PC-3 (cell line): ENCODE measurements around the gene CAMKK2. TPM values are rescaled to one million over a fixed set of nuclear protein-coding genes. Genes with fewer than 3 reads are reported as not detected.
"Not testable (repeated sequence)": the region's sequence is repeated elsewhere in the genome, so short reads cannot be mapped to it uniquely, and the experiment has no call there.

Experiments used
- ATAC-seq: fragments of 200-7000 bp; cut with Tn5 transposase; 2 replicates; pipeline ENCODE4 v1.9.1; 2020; ENCODE audit warnings: mild to moderate bottlenecking, moderate library complexity
- BruUV-seq: library from RNA; stranded (reverse); fragments of 400-500 nt; replicated peaks from 2 replicates; lab custom pipeline; 2021; lab: Mats Ljungman, UMichigan
- CTCF ChIA-PET: fragments of 300-600 bp; sonication (Branson Sonifier 250); formaldehyde crosslinking; loops from one replicate; lab custom pipeline; 2022; ENCODE audit warnings: antibody characterized with exemption; lab: Charles Lee
- POLR2A ChIA-PET: fragments of 300-600 bp; sonication (Branson Sonifier 250); formaldehyde crosslinking; loops from one replicate; lab custom pipeline; 2022; ENCODE audit warnings: antibody characterized with exemption; ENCODE audit not compliant: unreplicated experiment; lab: Charles Lee
- DNase-seq: peaks from one replicate; pipeline ENCODE4 v3.0.0-alpha.2; 2015
- H2AFZ ChIP-seq: fragments of 300-600 bp; sonication (generic); 2 replicates; pipeline ENCODE4 v1.6.0; 2016; ENCODE audit warnings: antibody characterized with exemption, low read length
- H3F3A ChIP-seq: fragments of 300-600 bp; sonication (generic); one replicate; pipeline ENCODE4 v1.6.0; 2017; ENCODE audit warnings: antibody characterized with exemption, low read length, control low read depth, mild to moderate bottlenecking; ENCODE audit not compliant: unreplicated experiment
- H3K27ac ChIP-seq: fragments of 300-600 bp; sonication (generic); 2 replicates; pipeline ENCODE4 v1.5.1; 2016; ENCODE audit warnings: mild to moderate bottlenecking, low read length
- H3K27me3 ChIP-seq: fragments of 300-600 bp; sonication (generic); 2 replicates; pipeline ENCODE4 v1.6.1; 2016; ENCODE audit warnings: low read length, mixed read lengths
- H3K36me3 ChIP-seq: fragments of 300-600 bp; sonication (generic); 2 replicates; pipeline ENCODE4 v1.6.1; 2016; ENCODE audit warnings: low read depth, mixed run types, low read length, mixed read lengths
- H3K4me1 ChIP-seq: fragments of 300-600 bp; sonication (generic); 2 replicates; pipeline ENCODE4 v1.5.1; 2016; ENCODE audit warnings: low read length; ENCODE audit not compliant: insufficient read depth
- H3K4me2 ChIP-seq: fragments of 300-600 bp; sonication (generic); 2 replicates; pipeline ENCODE4 v1.6.0; 2016; ENCODE audit warnings: low read length
- H3K4me3 ChIP-seq: fragments of 300-600 bp; sonication (generic); 2 replicates; pipeline ENCODE4 v1.5.1; 2016; ENCODE audit warnings: mild to moderate bottlenecking, low read length, mixed read lengths
- H3K79me2 ChIP-seq: fragments of 300-600 bp; sonication (generic); 2 replicates; pipeline ENCODE4 v1.6.1; 2017; ENCODE audit warnings: low read length, mixed read lengths
- H3K9ac ChIP-seq: fragments of 300-600 bp; sonication (generic); 2 replicates; pipeline ENCODE4 v1.6.0; 2016; ENCODE audit warnings: mild to moderate bottlenecking, low read length
- H3K9me2 ChIP-seq: fragments of 300-600 bp; sonication (generic); replicated peaks from 2 replicates; pipeline ENCODE4 v1.6.1; 2016; ENCODE audit warnings: mixed run types, low read length, mixed read lengths
- H3K9me3 ChIP-seq: fragments of 300-600 bp; sonication (generic); 2 replicates; pipeline ENCODE4 v1.6.1; 2016; ENCODE audit warnings: low read length, mixed read lengths
- H4K20me1 ChIP-seq: fragments of 300-600 bp; sonication (generic); 2 replicates; pipeline ENCODE4 v1.6.1; 2016; ENCODE audit warnings: low read length, mixed read lengths
- CTCF ChIP-seq: fragments of 300-600 bp; sonication (generic); conservative IDR thresholded peaks from 2 replicates; pipeline ENCODE4 v1.5.1; 2017; ENCODE audit warnings: antibody characterized with exemption, low read depth, mild to moderate bottlenecking, low read length
- EZH2 ChIP-seq: fragments of 300-600 bp; sonication (generic); IDR thresholded peaks from one replicate; pipeline ENCODE4 v1.6.1; 2017; ENCODE audit warnings: antibody characterized with exemption, mild to moderate bottlenecking, low read length; ENCODE audit not compliant: unreplicated experiment
- EZH2phosphoT487 ChIP-seq: fragments of 300-600 bp; sonication (generic); IDR thresholded peaks from 2 replicates; pipeline ENCODE4 v1.6.1; 2018; ENCODE audit warnings: mild to moderate bottlenecking, antibody characterized with exemption, low read length, borderline replicate concordance
- intact Hi-C: fragments of 100-400 bp; cut with micrococcal nuclease; formaldehyde crosslinking; loops from 2 replicates; pipeline ENCODE4 v1.9.0; 2023
- total RNA-seq: library from RNA; depleted of rRNA; stranded (reverse); fragments of >200 nt; gene quantifications from 2 replicates; pipeline ENCODE4 v1.2.3, GENCODE V29; 2014

CAMKK2 gene
- total RNA-seq, 1 experiment from 2014 or later = 26.5 TPM

- Histone ChIP-seq H3K36me3 (peaks cover 5% of the 10 kb centered on the region; the same call in 1 of the 2 replicates), H3K9me3 (no peaks in the 10 kb centered on the region), H3K4me1 (no peaks in the 10 kb centered on the region), H2AFZ (no peak overlapping the region), H4K20me1 (no peaks in the 10 kb centered on the region), H3K4me3 (no peak overlapping the region), H3K27ac (no peak overlapping the region), H3K79me2 (peaks cover 9% of the 10 kb centered on the region; the same call in 1 of the 2 replicates), H3K4me2 (no peak overlapping the region), H3K27me3 (no peaks in the 10 kb centered on the region), H3F3A (no peaks in the 10 kb centered on the region), H3K9me2 (no peaks in the 10 kb centered on the region), H3K9ac (no peak overlapping the region)
- TF ChIP-seq EZH2 (no peak), EZH2phosphoT487 (no peak), CTCF (no peak)
- intact Hi-C loops = no loop called here
- no TSS peak for BruUV-seq
- no peak for ATAC-seq
- ChIA-PET POLR2A (no interaction called here), CTCF (no interaction called here)
- DNase-seq = no peak
These were observed 13.1 kb downstream of the CAMKK2 start for GRCh38 chr12:121283388-121283787.

- H3F3A ChIP-seq, H3K4me2 ChIP-seq, H3K27ac ChIP-seq, DNase-seq, H4K20me1 ChIP-seq, H2AFZ ChIP-seq, H3K9me3 ChIP-seq, CTCF ChIA-PET, intact Hi-C loops, H3K4me3 ChIP-seq, H3K4me1 ChIP-seq, BruUV-seq, H3K9me2 ChIP-seq, POLR2A ChIA-PET, H3K36me3 ChIP-seq, ATAC-seq, H3K27me3 ChIP-seq, H3K9ac ChIP-seq: not testable (repeated sequence)
- H3K79me2 ChIP-seq = peaks cover 14% of the 10 kb centered on the region; the same call in 1 of the 2 replicates
These were observed 13.6 kb downstream of the CAMKK2 start for GRCh38 chr12:121282910-121283309.

- BruUV-seq = no TSS peak
- Histone ChIP-seq H3K4me1 (peaks cover 2% of the 10 kb centered on the region), H3K4me3 (no peak overlapping the region), H3F3A (no peaks in the 10 kb centered on the region), H3K79me2 (peaks cover 14% of the 10 kb centered on the region; the same call in 1 of the 2 replicates), H3K9me2 (no peaks in the 10 kb centered on the region), H3K9ac (no peak overlapping the region), H3K27me3 (no peaks in the 10 kb centered on the region), H3K27ac (no peak overlapping the region), H3K9me3 (no peaks in the 10 kb centered on the region), H4K20me1 (no peaks in the 10 kb centered on the region), H3K4me2 (no peak overlapping the region), H3K36me3 (peaks cover 9% of the 10 kb centered on the region; the same call in 1 of the 2 replicates), H2AFZ (no peak overlapping the region)
- TF ChIP-seq CTCF (no peak), EZH2phosphoT487 (no peak), EZH2 (no peak)
- DNase-seq = no peak
- ChIA-PET POLR2A (no interaction called here), CTCF (no interaction called here)
- intact Hi-C loops = no loop called here
- ATAC-seq = no peak
These were observed 14.3 kb downstream of the CAMKK2 start for GRCh38 chr12:121282072-121282742.

GRCh38 chr12:121281116-121281515, 15.4 kb downstream of the CAMKK2 start:
- H3K27ac ChIP-seq, H2AFZ ChIP-seq, H3K4me1 ChIP-seq, H3K9me3 ChIP-seq, H3K27me3 ChIP-seq, intact Hi-C loops, H3K4me2 ChIP-seq, H4K20me1 ChIP-seq, POLR2A ChIA-PET, CTCF ChIA-PET, BruUV-seq, DNase-seq, H3K9me2 ChIP-seq, ATAC-seq, H3K9ac ChIP-seq, H3F3A ChIP-seq, H3K36me3 ChIP-seq, H3K4me3 ChIP-seq: not testable (repeated sequence)
- H3K79me2 ChIP-seq = peaks cover 14% of the 10 kb centered on the region; the same call in 1 of the 2 replicates

GRCh38 chr12:121280531-121280930, 16.0 kb downstream of the CAMKK2 start:
- H3K27me3 ChIP-seq, ATAC-seq, H3K4me1 ChIP-seq, H3F3A ChIP-seq, H3K9me2 ChIP-seq, CTCF ChIA-PET, DNase-seq, H3K9ac ChIP-seq, H2AFZ ChIP-seq, H3K4me2 ChIP-seq, H3K27ac ChIP-seq, H3K36me3 ChIP-seq, BruUV-seq, H3K9me3 ChIP-seq, H4K20me1 ChIP-seq, H3K4me3 ChIP-seq, intact Hi-C loops, POLR2A ChIA-PET: not testable (repeated sequence)
- H3K79me2 ChIP-seq = peaks cover 14% of the 10 kb centered on the region; the same call in 1 of the 2 replicates
